ENCODE data around the gene A4GALT.
"Not testable (repeated sequence)": the region's sequence is repeated elsewhere in the genome, so short reads cannot be mapped to it uniquely, and the experiment has no call there.

Gene A4GALT

DNA sequence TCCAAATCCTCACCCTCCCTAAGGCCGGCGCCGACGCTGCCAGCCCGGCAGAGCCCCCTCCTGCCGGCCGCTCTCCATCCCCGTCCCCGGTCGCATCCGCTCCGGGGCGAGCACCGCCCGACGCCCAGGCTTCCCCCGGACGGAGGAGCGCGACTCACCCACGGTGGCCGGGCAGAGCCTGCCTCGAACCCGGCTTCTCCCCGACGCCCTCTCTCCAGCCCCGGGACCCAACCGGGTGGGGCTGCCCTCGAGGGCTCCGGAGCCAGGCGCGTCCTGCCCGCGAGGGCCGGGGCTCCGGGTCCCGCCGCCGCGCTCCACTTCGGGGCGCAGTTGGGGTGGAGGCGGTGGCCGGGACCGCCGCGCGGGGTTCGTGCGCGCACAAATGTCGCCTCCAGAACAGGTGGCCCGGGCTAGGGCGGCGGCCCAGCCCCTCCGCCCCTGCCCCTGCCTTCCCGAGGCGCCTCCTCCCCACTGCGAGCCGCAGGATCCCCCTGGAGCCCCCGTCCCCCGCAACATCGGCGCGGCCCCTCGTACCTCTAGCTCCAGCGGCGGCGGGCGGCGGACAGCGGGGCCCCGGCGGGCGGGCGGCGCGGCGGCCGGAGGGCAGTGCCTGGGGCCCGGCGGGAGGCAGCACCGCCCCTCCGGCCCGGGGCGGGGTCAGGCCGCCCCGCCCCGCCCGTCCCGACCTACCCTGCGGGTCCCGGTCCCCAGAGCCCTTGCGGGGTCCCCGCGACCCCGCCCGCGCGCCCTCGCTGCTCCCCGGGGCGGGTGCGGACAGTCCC lies at the start of gene A4GALT:
Gene A4GALT (minus strand): TSS at position 608 of the 782 bp plus-strand sequence. CDS start 26,919 bp downstream, outside the sequence.
- ATAC-seq (peak; percentile 27), DNase-seq (peak; percentile 8)
- Mint-ChIP-seq H3K36me3 (ENCODE audit: low read depth) (no peaks in the 10 kb centered on the region), H3K4me1 (peaks cover 16% of the 10 kb centered on the region), H3K9me3 (no peaks in the 10 kb centered on the region), H3K27ac (no peak within 1 kb of the TSS), H3K27me3 (peaks cover 64% of the 10 kb centered on the region), H3K4me3 (peak within 1 kb of the TSS; percentile 63)

DNA sequence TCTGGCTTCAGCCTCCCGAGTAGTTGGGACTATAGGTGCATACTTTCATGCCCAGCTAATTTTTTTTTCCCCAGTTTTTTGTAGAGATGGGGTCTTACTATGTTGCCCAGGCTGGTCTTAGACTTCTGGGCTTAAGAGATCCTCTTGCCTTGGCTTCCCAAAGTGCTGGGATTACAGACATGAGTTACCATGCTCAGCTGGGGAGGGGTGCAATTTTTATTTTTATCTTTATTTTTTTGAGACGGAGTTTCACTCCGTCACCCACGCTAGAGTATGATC lies 49.7 kb upstream of the A4GALT start:
- peaks cover 6% of the 10 kb centered on the region for H3K4me1 Mint-ChIP-seq
- no peaks in the 10 kb centered on the region for H3K36me3 Mint-ChIP-seq (ENCODE audit: low read depth)
- H3K9me3 Mint-ChIP-seq: no peaks in the 10 kb centered on the region
- no peak overlapping the region for H3K4me3 Mint-ChIP-seq
- H3K27ac Mint-ChIP-seq: no peak overlapping the region
- no peak for ATAC-seq
- H3K27me3 Mint-ChIP-seq: peaks cover 2% of the 10 kb centered on the region
- no peak for DNase-seq

DNA sequence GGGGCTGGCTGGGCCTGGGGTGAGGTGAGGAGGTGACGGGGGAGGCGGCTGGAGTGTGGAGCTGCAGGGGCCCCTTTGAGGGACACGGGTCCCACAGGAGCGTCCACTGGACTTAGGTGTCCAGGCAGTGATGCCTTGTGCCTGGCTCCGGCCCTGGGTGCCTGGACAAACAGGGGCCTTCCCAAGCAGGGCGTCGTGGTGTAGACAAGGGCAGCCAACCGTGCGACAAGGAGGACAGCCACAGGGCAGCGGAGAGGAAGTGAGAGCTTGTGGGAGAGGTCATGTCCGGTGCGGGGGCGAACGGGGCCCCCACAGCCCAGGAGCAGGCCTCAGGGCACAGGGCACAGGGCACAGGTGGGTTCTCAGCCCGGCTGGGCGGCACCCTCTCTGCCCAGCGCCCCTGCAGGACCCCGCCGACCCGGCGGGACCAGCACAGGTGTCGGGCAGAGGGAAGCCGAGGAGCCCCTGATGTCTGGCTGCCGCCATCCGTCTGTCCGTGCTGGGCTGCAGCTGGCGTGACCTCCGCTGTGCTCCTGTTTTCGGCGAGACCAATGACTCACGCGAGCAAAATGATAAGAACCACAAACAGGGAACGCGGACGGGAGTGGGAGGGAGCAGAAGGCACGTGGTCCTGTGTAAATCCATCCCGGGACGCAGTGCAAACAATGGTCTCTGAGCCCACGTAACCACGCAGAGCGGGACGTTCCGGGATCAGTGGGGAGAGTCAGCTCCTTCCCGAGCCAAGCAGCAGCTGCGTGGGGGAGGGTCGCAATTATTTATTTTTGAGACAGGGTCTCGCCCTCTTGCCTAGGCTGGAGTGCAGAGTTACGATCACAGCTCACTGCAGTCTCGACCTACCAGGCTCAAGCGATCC lies 49.1 kb upstream of the A4GALT start:
- peaks cover 6% of the 10 kb centered on the region for H3K4me1 Mint-ChIP-seq
- peaks cover 2% of the 10 kb centered on the region for H3K27me3 Mint-ChIP-seq
- no peak for ATAC-seq
- DNase-seq: no peak
- H3K9me3 Mint-ChIP-seq: no peaks in the 10 kb centered on the region
- no peak overlapping the region for H3K4me3 Mint-ChIP-seq
- no peaks in the 10 kb centered on the region for H3K36me3 Mint-ChIP-seq (ENCODE audit: low read depth)
- H3K27ac Mint-ChIP-seq: no peak overlapping the region

DNA sequence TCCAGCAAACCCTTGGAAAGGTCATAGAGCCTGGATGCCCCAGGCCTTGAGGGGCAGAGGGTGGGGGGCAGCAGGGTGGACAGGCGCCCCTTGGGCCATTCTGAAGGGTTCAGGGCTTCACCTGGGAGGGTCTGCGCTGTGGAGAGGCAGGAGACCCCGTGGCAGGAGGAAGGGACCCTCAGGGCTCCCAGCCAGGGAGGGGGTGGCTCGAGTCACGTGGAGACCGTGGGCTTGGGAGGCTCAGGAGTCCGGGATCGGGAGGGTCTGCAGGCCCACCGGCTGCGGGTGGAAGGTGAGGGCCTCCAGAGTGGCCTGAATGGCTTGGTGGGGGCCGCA lies 48.5 kb upstream of the A4GALT start:
- ATAC-seq (no peak), DNase-seq (no peak)
- H3K4me1 Mint-ChIP-seq: peaks cover 6% of the 10 kb centered on the region
- no peaks in the 10 kb centered on the region for H3K9me3 Mint-ChIP-seq
- peaks cover 2% of the 10 kb centered on the region for H3K27me3 Mint-ChIP-seq
- H3K36me3 Mint-ChIP-seq (ENCODE audit: low read depth): no peaks in the 10 kb centered on the region
- no peak overlapping the region for H3K4me3 Mint-ChIP-seq
- H3K27ac Mint-ChIP-seq: no peak overlapping the region

GRCh38 chr22:42768385-42769035 lies 47.8 kb upstream of the A4GALT start:
- H3K9me3 Mint-ChIP-seq: no peaks in the 10 kb centered on the region
- no peak overlapping the region for H3K4me3 Mint-ChIP-seq
- H3K4me1 Mint-ChIP-seq: peaks cover 6% of the 10 kb centered on the region

DNA sequence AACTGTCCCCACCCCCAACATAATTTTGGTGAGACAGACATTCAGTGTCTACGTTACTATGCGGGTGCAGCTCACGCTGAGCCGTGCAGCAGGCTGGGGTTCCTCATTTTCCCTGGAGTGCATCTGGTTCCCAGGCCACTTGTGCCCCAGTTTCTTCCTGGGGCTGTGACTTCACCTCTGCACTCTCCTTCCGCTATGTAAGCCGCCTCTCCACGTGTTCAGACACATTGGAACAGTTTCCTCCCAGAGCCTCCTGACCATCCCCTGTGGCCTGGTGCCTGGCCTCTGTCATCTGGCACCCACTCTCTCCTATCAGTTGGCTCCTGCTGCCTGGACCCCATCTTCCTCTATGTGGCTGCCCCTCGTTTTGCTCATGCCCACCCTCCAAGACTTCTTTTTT lies 46.2 kb upstream of the A4GALT start:
- Mint-ChIP-seq H3K9me3 (no peaks in the 10 kb centered on the region), H3K4me1 (peaks cover 6% of the 10 kb centered on the region), H3K27ac (no peak overlapping the region), H3K36me3 (ENCODE audit: low read depth) (no peaks in the 10 kb centered on the region), H3K27me3 (peaks cover 2% of the 10 kb centered on the region), H3K4me3 (no peak overlapping the region)
- no peak for ATAC-seq
- DNase-seq: no peak

More at GRCh38 chr22:42768385-42769035, 47.8 kb upstream of the A4GALT start:
- no peaks in the 10 kb centered on the region for H3K36me3 Mint-ChIP-seq (ENCODE audit: low read depth)
- ATAC-seq (no peak), DNase-seq (no peak)
- peaks cover 2% of the 10 kb centered on the region for H3K27me3 Mint-ChIP-seq
- no peak overlapping the region for H3K27ac Mint-ChIP-seq

DNA sequence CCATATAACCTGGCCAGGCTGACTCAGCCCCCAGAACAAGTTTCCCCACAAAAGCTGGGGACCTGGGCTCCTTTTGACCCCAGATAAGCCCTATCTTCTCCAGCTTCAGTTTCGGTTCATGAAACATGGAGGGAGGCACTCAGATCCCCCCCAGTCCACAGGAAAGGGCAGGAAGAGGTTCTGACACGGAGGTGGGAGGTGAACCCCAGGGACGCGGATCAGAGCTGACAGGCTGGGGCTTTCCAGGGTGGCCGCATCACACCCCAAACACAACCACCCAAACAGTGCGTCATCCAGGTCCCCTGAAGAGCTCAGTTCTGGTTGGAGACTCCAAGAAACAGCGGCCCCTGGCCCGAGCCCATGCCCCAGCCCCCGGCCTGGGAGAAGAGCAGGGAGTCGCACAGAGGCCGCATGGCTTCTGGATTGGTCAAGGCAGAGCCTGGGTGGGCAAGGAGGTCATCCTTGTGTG lies 44.3 kb upstream of the A4GALT start:
- Mint-ChIP-seq H3K36me3 (ENCODE audit: low read depth) (no peaks in the 10 kb centered on the region), H3K4me1 (peaks cover 2% of the 10 kb centered on the region)

DNA sequence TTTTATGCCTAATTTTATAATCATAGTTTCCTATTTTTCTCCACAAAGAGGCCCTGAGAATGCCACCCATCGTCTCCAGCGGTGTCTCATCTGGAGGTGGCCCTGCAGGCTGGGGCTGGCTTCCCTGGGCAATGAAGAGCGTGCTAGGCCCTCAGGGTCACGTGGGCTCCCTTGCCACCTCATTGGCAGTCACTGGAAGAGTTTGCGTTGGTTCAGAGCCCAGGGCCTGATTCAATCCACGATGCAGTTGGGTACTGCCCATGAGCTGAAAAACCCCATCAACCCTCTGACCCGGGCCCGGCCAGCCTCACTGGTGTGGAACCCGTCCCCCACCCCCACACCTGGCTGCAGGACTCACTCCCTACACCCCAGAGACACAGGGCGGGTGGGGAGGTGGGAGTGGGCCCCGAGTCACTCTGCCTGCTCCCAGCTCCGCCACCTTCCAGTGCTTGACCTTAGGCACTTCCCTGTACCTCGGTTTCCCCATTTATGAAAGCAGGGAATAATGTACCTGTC lies 43.4 kb upstream of the A4GALT start:
- Mint-ChIP-seq H3K27me3 (peaks cover 2% of the 10 kb centered on the region), H3K4me1 (no peaks in the 10 kb centered on the region), H3K27ac (no peak overlapping the region), H3K9me3 (no peaks in the 10 kb centered on the region), H3K4me3 (no peak overlapping the region), H3K36me3 (ENCODE audit: low read depth) (no peaks in the 10 kb centered on the region)
- ATAC-seq (no peak), DNase-seq (no peak)

More for the DNA sequence above, 44.3 kb upstream of the A4GALT start:
- Mint-ChIP-seq H3K27me3 (peaks cover 2% of the 10 kb centered on the region), H3K4me3 (no peak overlapping the region), H3K27ac (no peak overlapping the region), H3K9me3 (no peaks in the 10 kb centered on the region)
- no peak for ATAC-seq
- DNase-seq: no peak

DNA sequence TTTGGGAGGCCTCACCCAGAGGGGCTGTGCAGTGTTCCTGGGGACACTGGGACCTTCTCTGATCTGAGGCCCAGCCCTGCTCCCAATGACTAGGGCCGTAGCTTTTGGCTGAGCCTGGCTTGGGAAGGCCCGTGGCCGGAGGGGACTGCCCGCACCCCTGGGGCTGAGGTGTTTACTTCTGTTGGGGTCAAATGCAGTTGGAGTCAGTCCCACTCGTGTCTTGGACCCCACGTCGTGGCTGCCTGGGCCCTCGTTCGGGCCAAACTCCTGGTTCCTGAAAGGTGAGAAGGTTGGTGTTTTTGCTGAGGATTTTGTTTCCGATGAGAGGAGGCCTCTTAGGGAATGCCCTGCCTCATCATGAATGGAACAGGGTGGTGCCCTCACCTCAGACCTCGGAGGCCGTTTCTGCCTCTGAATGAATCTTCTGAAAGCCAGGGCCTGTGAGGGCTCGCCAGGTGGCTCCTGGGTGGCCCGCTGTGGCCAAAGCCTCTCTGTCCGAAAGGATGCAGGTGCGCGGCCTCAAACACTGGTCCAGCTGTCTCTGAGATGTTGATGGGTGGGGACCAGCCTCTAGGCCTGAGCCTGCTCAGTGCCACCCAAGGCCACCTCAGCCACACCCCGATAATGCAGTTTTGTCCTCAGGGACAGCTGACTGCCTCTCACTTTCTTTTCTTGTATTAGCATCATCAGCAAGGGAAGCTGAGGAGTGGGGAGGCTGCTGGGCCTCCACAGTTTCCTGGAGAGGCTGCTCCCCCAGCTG lies 40.3 kb upstream of the A4GALT start:
- no peaks in the 10 kb centered on the region for H3K36me3 Mint-ChIP-seq (ENCODE audit: low read depth)
- H3K27ac Mint-ChIP-seq: no peak overlapping the region

GRCh38 chr22:42758931-42759629 lies 38.4 kb upstream of the A4GALT start:
- Mint-ChIP-seq H3K27ac (no peak overlapping the region), H3K27me3 (peaks cover 3% of the 10 kb centered on the region), H3K4me1 (no peaks in the 10 kb centered on the region), H3K4me3 (no peak overlapping the region), H3K9me3 (no peaks in the 10 kb centered on the region), H3K36me3 (ENCODE audit: low read depth) (no peaks in the 10 kb centered on the region)
- no peak for DNase-seq
- ATAC-seq: no peak

More for the DNA sequence above, 40.3 kb upstream of the A4GALT start:
- Mint-ChIP-seq H3K4me1 (no peaks in the 10 kb centered on the region), H3K27me3 (peaks cover 3% of the 10 kb centered on the region), H3K9me3 (no peaks in the 10 kb centered on the region), H3K4me3 (no peak overlapping the region)
- ATAC-seq (no peak), DNase-seq (no peak)

DNA sequence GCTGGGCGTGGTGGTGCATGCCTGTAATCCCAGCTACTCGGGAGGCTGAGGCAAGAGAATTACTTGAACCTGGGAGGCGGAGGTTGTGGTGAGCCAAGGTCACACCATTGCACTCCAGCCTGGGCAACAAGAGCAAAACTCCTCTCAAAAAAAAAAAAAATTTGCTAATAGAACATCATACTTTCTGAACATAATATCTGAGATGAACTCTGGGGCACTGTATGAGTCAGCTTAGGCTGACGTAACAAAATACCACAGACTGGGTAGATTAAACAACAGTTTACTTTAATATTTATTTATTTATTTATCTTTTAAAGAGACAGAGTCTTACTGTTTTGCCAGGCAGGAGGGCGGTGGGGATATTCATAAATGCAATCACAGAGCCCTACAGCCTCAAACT lies 34.9 kb upstream of the A4GALT start:
- H3K4me3 Mint-ChIP-seq; H3K9me3 Mint-ChIP-seq; H3K36me3 Mint-ChIP-seq (ENCODE audit: low read depth); ATAC-seq; DNase-seq; H3K27me3 Mint-ChIP-seq; H3K4me1 Mint-ChIP-seq; H3K27ac Mint-ChIP-seq: not testable (repeated sequence)

DNA sequence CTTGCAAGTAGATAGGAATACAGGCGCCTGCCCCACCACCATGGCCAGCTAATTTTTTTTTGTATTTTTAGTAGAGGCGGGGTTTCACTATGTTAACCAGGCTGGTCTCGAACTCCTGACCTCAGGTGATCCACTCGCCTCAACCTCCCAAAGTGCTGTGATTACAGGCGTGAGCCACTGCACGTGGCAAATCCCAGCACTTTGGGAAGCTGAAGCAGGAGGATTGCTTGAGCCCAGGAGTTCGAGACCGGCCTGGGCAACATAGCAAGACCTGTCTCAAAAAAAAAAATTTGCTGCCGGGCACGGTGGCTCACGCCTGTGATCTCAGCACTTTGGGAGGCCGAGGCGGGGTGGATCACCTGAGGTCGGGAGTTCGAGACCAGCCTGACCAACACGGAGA lies 34.5 kb upstream of the A4GALT start:
- DNase-seq; H3K4me3 Mint-ChIP-seq; H3K4me1 Mint-ChIP-seq; H3K9me3 Mint-ChIP-seq; ATAC-seq; H3K27me3 Mint-ChIP-seq; H3K36me3 Mint-ChIP-seq (ENCODE audit: low read depth); H3K27ac Mint-ChIP-seq: not testable (repeated sequence)

DNA sequence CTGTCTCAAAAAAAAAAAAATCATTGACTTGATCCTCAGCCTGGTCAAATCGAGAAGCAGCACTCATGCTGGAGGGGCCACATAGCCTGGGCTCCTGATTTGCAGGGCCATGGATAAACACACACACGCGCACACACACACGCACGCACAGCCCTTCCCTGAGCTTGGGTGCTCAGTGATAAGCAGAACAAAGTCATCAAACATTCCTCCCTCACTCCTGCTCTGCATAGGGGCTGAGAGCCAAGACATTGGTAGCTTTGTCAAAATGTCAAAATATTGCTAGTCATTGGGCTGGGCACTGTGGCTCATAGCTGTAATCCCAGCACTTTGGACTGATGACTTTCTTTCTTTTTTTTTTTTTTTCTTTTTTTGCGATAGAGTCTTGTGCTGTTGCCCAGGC lies 34.0 kb upstream of the A4GALT start:
- DNase-seq: no peak
- H3K27me3 Mint-ChIP-seq: peaks cover 7% of the 10 kb centered on the region
- no peak for ATAC-seq
- peaks cover 3% of the 10 kb centered on the region for H3K4me1 Mint-ChIP-seq
- H3K27ac Mint-ChIP-seq: no peak overlapping the region
- no peaks in the 10 kb centered on the region for H3K9me3 Mint-ChIP-seq
- no peak overlapping the region for H3K4me3 Mint-ChIP-seq
- H3K36me3 Mint-ChIP-seq (ENCODE audit: low read depth): no peaks in the 10 kb centered on the region

DNA sequence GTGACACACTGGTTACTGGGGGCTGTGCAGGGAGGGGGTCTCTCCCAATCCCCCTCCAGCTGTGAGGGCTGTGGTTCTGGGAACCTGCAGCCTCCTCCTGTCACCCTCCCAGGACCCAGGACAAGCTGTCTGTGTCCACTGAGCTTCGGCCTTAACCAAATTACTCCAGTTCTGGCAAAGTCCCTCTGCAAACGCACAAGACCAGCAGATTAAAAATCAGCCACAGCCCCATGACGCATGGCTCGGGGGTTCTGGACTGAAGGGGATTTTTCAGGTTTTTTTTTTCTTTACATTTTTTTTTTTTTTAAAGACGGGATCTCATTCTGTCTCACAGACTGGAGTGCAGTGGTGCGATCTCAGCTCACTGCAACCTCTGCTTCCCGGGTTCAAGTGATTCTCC lies 32.2 kb upstream of the A4GALT start:
- H3K4me3 Mint-ChIP-seq: no peak overlapping the region
- ATAC-seq: no peak
- no peaks in the 10 kb centered on the region for H3K9me3 Mint-ChIP-seq
- DNase-seq: no peak
- peaks cover 3% of the 10 kb centered on the region for H3K4me1 Mint-ChIP-seq
- H3K27ac Mint-ChIP-seq: no peak overlapping the region
- no peaks in the 10 kb centered on the region for H3K36me3 Mint-ChIP-seq (ENCODE audit: low read depth)
- H3K27me3 Mint-ChIP-seq: peaks cover 7% of the 10 kb centered on the region

Measured in activated naive CD8-positive, alpha-beta T cell treated with anti-CD3 and anti-CD28 coated beads, Interleukin-2, amount 50 U/mL, for 24 hours (primary cell).